ENCODE measurements around the gene NUP98.

Gene NUP98

DNA sequence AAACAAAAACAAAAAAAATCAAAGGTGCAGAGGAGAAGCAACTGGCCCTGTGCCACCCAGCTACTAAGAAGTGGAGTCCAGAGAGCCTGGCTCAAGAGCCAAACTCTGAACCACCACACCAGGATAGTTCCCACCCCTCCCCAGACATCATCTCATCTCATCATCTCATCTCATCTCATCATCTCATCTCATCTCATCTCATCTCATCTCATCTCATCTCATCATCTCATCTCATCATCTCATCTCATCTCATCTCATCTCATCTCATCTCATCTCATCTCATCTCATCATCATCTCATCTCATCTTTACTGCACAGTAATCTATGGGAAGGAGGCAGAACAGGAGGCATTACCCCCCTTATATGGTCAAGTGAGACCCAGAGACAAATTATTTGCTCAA, 134.5 kb downstream of the NUP98 start:
- POLR2A ChIA-PET, result no interaction called here
- CTCF ChIA-PET, result interaction anchor here (1.1 kb wide), 1 partner anchor 19 kb away, joined by 3 read pairs; no protein-coding TSS in a partner anchor
- Histone ChIP-seq H3K4me1 (ENCODE audit: control insufficient read depth, insufficient read depth, low read length) (no peaks in the 10 kb centered on the region), H3K36me3 (ENCODE audit: control insufficient read depth in 2 of 2, insufficient read depth in 1 of 2, low read length in 2 of 2) (peaks cover 0 to 38% of the 10 kb centered on the region in 2 experiments; a peak in 1 of 3 replicates), H3K4me3 (ENCODE audit: low read depth, low read length) (no peak overlapping the region), H3K27ac (ENCODE audit: extremely low read depth, low read depth, low read length) (no peak overlapping the region), H3K9me3 (ENCODE audit: control insufficient read depth, insufficient read depth, low read depth, low read length) (no peaks in the 10 kb centered on the region)
- TF ChIP-seq, protein P1, sequence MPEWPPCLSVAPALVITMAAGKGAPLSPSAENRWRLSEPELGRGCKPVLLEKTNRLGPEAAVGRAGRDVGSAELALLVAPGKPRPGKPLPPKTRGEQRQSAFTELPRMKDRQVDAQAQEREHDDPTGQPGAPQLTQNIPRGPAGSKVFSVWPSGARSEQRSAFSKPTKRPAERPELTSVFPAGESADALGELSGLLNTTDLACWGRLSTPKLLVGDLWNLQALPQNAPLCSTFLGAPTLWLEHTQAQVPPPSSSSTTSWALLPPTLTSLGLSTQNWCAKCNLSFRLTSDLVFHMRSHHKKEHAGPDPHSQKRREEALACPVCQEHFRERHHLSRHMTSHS (tag by site-specific recombination; IDR thresholded peaks at IDR 0.05), result no peak

DNA sequence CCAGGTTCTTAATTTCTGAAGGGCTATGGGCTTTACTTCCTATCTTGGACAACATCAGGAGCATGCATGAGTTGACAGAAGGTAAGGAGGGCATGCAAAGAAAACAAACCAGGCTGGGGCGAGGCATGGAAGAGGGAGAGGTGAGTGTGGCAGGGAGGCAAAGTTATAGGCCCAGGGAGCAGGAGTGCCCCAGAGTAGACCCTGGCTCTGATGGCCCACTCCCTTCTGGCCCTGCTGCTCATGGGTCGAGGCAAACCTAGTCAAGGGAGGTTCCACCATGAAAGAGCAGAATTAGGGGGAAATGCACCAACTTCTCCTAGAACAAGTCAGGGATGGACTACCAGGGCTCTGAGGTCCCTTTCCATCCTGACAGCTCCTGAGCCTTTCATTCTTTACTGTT, 136.4 kb downstream of the NUP98 start:
- no peak for TF ChIP-seq ZNF114 (tag by site-specific recombination; IDR thresholded peaks at IDR 0.05)
- no peak for TF ChIP-seq ZNF514 (tag by site-specific recombination; IDR thresholded peaks at IDR 0.05)
- TF ChIP-seq, protein P2, sequence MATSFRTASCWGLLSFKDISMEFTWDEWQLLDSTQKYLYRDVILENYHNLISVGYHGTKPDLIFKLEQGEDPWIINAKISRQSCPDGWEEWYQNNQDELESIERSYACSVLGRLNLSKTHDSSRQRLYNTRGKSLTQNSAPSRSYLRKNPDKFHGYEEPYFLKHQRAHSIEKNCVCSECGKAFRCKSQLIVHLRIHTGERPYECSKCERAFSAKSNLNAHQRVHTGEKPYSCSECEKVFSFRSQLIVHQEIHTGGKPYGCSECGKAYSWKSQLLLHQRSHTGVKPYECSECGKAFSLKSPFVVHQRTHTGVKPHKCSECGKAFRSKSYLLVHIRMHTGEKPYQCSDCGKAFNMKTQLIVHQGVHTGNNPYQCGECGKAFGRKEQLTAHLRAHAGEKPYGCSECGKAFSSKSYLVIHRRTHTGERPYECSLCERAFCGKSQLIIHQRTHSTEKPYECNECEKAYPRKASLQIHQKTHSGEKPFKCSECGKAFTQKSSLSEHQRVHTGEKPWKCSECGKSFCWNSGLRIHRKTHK (tag by site-specific recombination; IDR thresholded peaks at IDR 0.05), result no peak
- TF ChIP-seq, protein P3, sequence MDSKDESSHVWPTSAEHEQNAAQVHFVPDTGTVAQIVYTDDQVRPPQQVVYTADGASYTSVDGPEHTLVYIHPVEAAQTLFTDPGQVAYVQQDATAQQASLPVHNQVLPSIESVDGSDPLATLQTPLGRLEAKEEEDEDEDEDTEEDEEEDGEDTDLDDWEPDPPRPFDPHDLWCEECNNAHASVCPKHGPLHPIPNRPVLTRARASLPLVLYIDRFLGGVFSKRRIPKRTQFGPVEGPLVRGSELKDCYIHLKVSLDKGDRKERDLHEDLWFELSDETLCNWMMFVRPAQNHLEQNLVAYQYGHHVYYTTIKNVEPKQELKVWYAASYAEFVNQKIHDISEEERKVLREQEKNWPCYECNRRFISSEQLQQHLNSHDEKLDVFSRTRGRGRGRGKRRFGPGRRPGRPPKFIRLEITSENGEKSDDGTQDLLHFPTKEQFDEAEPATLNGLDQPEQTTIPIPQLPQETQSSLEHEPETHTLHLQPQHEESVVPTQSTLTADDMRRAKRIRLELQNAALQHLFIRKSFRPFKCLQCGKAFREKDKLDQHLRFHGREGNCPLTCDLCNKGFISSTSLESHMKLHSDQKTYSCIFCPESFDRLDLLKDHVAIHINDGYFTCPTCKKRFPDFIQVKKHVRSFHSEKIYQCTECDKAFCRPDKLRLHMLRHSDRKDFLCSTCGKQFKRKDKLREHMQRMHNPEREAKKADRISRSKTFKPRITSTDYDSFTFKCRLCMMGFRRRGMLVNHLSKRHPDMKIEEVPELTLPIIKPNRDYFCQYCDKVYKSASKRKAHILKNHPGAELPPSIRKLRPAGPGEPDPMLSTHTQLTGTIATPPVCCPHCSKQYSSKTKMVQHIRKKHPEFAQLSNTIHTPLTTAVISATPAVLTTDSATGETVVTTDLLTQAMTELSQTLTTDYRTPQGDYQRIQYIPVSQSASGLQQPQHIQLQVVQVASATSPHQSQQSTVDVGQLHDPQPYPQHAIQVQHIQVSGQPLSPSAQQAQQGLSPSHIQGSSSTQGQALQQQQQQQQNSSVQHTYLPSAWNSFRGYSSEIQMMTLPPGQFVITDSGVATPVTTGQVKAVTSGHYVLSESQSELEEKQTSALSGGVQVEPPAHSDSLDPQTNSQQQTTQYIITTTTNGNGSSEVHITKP (tag by site-specific recombination; IDR thresholded peaks at IDR 0.05), result no peak
- TF ChIP-seq RBAK (tag by site-specific recombination; IDR thresholded peaks at IDR 0.05), result no peak
- TF ChIP-seq ZNF214 (tag by site-specific recombination; IDR thresholded peaks at IDR 0.05; ENCODE audit: borderline replicate concordance), result no peak
- TF ChIP-seq, protein P4, sequence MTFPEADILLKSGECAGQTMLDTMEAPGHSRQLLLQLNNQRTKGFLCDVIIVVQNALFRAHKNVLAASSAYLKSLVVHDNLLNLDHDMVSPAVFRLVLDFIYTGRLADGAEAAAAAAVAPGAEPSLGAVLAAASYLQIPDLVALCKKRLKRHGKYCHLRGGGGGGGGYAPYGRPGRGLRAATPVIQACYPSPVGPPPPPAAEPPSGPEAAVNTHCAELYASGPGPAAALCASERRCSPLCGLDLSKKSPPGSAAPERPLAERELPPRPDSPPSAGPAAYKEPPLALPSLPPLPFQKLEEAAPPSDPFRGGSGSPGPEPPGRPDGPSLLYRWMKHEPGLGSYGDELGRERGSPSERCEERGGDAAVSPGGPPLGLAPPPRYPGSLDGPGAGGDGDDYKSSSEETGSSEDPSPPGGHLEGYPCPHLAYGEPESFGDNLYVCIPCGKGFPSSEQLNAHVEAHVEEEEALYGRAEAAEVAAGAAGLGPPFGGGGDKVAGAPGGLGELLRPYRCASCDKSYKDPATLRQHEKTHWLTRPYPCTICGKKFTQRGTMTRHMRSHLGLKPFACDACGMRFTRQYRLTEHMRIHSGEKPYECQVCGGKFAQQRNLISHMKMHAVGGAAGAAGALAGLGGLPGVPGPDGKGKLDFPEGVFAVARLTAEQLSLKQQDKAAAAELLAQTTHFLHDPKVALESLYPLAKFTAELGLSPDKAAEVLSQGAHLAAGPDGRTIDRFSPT (tag by site-specific recombination; IDR thresholded peaks at IDR 0.05), result no peak
- no peak for TF ChIP-seq PRDM1 (tag by site-specific recombination; IDR thresholded peaks at IDR 0.05)
- no peak for TF ChIP-seq ZNF521 (tag by site-specific recombination; IDR thresholded peaks at IDR 0.05)
- no peak for TF ChIP-seq ZNF658 (tag by site-specific recombination; IDR thresholded peaks at IDR 0.05)
- Histone ChIP-seq H3K4me1 (ENCODE audit: control insufficient read depth, insufficient read depth, low read length) (no peaks in the 10 kb centered on the region), H3K4me3 (ENCODE audit: low read depth, low read length) (no peak overlapping the region), H3K36me3 (ENCODE audit: control insufficient read depth in 2 of 2, insufficient read depth in 1 of 2, low read length in 2 of 2) (peaks cover 0 to 19% of the 10 kb centered on the region in 2 experiments; a peak in 1 of 3 replicates), H3K27ac (ENCODE audit: extremely low read depth, low read depth, low read length) (no peak overlapping the region), H3K9me3 (ENCODE audit: control insufficient read depth, insufficient read depth, low read depth, low read length) (no peaks in the 10 kb centered on the region)
- ChIA-PET POLR2A (no interaction called here), CTCF (no interaction called here)

DNA sequence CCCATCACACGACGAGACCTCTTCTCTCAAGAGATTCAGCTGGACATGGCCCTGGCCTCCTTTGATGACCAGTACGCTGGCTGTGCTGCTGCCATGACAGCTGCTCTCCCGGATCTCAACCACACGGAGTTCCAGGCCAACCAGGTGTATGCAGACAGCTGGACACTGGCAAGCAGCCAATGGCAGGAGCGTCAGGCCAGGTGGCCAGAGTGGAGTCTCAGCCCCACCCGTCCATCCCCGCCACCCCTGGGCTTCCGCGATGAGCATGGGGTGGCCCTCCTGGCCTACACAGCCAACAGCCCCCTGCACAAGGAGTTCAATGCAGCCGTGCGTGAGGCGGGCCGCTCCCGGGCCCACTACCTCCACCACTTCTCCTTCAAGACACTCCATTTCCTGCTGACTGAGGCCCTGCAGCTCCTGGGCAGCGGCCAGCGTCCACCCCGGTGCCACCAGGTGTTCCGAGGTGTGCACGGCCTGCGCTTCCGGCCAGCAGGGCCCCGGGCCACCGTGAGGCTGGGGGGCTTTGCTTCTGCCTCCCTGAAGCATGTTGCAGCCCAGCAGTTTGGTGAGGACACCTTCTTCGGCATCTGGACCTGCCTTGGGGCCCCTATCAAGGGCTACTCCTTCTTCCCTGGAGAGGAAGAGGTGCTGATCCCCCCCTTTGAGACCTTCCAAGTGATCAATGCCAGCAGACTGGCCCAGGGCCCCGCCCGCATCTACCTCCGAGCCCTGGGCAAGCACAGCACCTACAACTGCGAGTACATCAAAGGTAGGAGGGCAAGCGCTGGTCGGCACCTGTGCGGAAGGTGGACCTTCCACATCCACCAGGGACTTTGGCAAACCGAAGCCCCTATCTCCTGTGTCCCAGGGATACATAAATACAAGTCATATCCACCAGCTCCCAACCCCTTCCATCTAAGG, 137.5 kb downstream of the NUP98 start:
- Histone ChIP-seq H3K27ac (ENCODE audit: extremely low read depth, low read depth, low read length) (no peak overlapping the region), H3K36me3 (ENCODE audit: control insufficient read depth in 2 of 2, insufficient read depth in 1 of 2, low read length in 2 of 2) (peaks cover 0 to 9% of the 10 kb centered on the region in 2 experiments; a peak in 1 of 3 replicates), H3K4me1 (ENCODE audit: control insufficient read depth, insufficient read depth, low read length) (no peaks in the 10 kb centered on the region), H3K4me3 (ENCODE audit: low read depth, low read length) (no peak overlapping the region), H3K9me3 (ENCODE audit: control insufficient read depth, insufficient read depth, low read depth, low read length) (no peaks in the 10 kb centered on the region)
- POLR2A ChIA-PET, result no interaction called here
- TF ChIP-seq ZNF175 (tag by site-specific recombination; IDR thresholded peaks at IDR 0.05), result no peak
- TF ChIP-seq, protein P5, sequence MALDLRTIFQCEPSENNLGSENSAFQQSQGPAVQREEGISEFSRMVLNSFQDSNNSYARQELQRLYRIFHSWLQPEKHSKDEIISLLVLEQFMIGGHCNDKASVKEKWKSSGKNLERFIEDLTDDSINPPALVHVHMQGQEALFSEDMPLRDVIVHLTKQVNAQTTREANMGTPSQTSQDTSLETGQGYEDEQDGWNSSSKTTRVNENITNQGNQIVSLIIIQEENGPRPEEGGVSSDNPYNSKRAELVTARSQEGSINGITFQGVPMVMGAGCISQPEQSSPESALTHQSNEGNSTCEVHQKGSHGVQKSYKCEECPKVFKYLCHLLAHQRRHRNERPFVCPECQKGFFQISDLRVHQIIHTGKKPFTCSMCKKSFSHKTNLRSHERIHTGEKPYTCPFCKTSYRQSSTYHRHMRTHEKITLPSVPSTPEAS (tag by site-specific recombination; IDR thresholded peaks at IDR 0.05), result no peak
- no peak for TF ChIP-seq ZNF302 (tag by site-specific recombination; IDR thresholded peaks at IDR 0.05; ENCODE audit: low read depth)
- TF ChIP-seq ZNF48 (tag by site-specific recombination; IDR thresholded peaks at IDR 0.05), result no peak
- CTCF ChIA-PET, result no interaction called here

Data from HEK293 (cell line).